NOMO-1 treated with DMSO at 0.1 percent for 48 hours (cell line): ENCODE data around the gene KCNJ5.

Source experiments
- DNase-seq: peaks from one replicate; lab custom pipeline; 2025; ENCODE audit not compliant: unreplicated experiment; lab: John Stamatoyannopoulos, UW

The KCNJ5 gene

GRCh38 chr11:128947773-128948172, 56.6 kb downstream of the KCNJ5 start:
- DNase-seq: no peak

GRCh38 chr11:128948583-128948982, 57.4 kb downstream of the KCNJ5 start:
- DNase-seq: no peak

GRCh38 chr11:128949791-128950454, 58.8 kb downstream of the KCNJ5 start:
- DNase-seq: no peak

- no peak for DNase-seq
Measured at GRCh38 chr11:128953151-128953550, 62.0 kb downstream of the KCNJ5 start.

DNA sequence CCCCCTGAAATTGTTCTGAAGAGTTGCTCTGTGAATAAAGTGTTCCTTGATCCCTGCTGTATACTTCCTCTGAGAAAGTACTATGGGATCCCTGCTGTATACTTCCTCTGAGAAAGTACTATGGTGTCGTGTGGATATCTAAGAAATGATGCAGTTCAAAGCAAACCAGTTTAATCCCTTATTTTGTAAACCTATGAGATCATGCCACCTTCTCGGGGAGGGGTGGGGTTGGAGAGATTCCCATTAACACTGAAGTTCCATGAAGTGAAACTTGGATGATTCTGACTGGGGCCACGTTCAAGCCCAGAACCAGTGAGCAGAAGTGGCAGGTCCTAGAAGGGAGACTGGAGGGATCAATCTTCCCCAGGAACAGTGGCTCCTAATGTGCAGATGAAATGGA, 64.5 kb downstream of the KCNJ5 start:
- DNase-seq: no peak

- peak; percentile 32 for DNase-seq
Measured at GRCh38 chr11:128956401-128957201, 65.4 kb downstream of the KCNJ5 start.

GRCh38 chr11:128957202-128957482, 66.0 kb downstream of the KCNJ5 start:
- no peak for DNase-seq

DNA sequence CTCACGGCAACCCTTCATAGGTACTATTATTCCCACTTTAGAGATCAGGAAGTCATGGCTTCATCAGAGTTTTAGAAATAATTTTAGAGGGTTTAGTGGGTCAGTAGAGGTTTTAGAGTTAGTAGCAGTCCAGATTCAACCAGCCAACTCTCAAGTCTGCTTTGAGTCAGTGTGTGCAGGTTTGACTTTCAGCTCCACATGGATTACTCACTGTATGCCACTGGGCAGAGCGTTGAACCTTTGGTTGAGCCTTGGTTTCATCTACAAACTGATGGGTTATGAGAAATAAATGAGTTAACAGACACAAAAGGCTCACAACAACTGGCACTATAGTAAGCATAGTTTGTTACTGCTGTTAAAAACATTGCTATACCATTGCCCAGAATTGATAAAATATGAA, 70.5 kb downstream of the KCNJ5 start:
- DNase-seq: no peak

DNA sequence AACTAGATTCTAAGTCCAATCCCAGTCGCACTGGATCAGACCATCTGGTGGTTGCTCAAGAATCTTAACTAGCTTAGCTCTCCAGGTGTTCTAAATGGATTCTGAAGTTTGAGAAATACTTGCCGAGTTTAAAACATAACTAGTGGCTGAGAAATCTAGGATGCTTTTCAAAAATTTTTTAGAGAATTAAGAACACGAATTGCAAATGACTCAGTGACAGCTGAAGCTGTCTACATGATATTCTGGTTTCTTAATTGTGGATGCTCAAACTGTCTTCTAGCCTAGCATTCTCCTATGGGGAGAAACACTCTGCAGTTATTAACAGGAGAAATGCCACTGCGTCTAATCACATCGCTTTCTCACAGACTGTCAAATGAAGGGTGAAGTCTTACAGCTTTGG, 71.7 kb downstream of the KCNJ5 start:
- DNase-seq: no peak

- DNase-seq: no peak
Measured at GRCh38 chr11:128963744-128964325, 72.7 kb downstream of the KCNJ5 start.

- no peak for DNase-seq
Measured at GRCh38 chr11:128964463-128964930, 73.3 kb downstream of the KCNJ5 start.

DNA sequence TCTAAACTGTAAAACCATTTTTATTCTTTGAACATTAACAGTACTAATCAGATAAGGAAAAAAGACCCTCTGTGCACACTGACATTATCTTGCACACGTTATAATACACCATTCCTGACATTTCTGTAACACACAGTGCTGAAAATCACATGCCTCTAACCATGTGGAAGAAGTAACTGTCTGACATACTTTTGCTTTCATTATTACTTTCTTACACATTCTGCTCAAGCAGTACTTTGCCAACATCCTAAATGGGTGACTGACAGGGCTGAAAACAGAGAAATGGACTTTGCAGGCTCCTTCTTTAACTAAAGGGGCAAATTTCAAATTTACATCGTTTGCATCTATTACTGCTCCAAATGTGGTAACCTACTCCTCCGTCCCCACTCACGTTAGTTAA, 74.3 kb downstream of the KCNJ5 start:
- DNase-seq: no peak

- no peak for DNase-seq
Measured at GRCh38 chr11:128967578-128967977, 76.4 kb downstream of the KCNJ5 start.

DNA sequence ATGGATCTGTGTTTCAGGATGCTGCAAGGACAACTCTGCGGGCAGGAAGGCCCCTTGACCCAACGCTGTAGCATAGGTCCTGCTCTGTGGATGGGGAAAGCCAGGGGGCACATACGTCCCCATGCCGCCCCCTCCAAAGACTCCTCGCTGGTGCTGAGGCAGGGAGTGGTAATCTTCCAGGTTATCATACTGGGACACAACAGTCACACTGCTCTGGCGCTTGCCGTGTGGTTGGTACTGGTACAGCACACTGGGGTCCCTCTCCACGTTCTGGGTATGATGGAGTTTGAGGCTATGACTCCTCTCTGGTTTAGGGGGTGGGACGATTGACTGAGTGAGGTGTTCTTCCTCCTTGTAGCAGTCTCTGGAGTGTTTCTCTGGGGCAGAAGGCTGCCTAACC, 77.8 kb downstream of the KCNJ5 start:
- no peak for DNase-seq
